GM15510 (cell line): Measurements from ENCODE around the gene USP34.
A peak's percentile ranks its signal among the peaks of the same experiment; 100 is the strongest.

Experiments used
- POLR2A ChIP-seq: IDR thresholded peaks from 3 replicates; pipeline ENCODE4 v1.6.1; 2011; ENCODE audit warnings: borderline replicate concordance; ENCODE audit not compliant: insufficient read length; ENCODE audit errors: extremely low read depth

Gene USP34

GRCh38 chr2:61157371-61158003, 313.4 kb downstream of the USP34 start:
- no peak for TF ChIP-seq POLR2A

GRCh38 chr2:61151436-61151835, 319.5 kb downstream of the USP34 start:
- TF ChIP-seq POLR2A = no peak

- no peak for TF ChIP-seq POLR2A
Measured at GRCh38 chr2:61149074-61149473, 321.8 kb downstream of the USP34 start.

GRCh38 chr2:61145990-61146389, 324.9 kb downstream of the USP34 start:
- TF ChIP-seq POLR2A = no peak

GRCh38 chr2:61144697-61145268, 326.1 kb downstream of the USP34 start:
- peak; percentile 82 for TF ChIP-seq POLR2A

GRCh38 chr2:61141151-61141550, 329.7 kb downstream of the USP34 start:
- no peak for TF ChIP-seq POLR2A

- TF ChIP-seq POLR2A = no peak
Measured at GRCh38 chr2:61138859-61139258, 332.0 kb downstream of the USP34 start.
